GM21360 (cell line): Measurements from ENCODE around the gene TOLLIP.
"Not testable (repeated sequence)": the region's sequence is repeated elsewhere in the genome, so short reads cannot be mapped to it uniquely, and the experiment has no call there.

ENCODE experiments used
- ATAC-seq: cut with Tn5 transposase; IDR thresholded peaks from one replicate; pipeline ENCODE4 v1.9.1; 2021; ENCODE audit warnings: mild to moderate bottlenecking, moderate library complexity; ENCODE audit not compliant: unreplicated experiment

TOLLIP gene

DNA sequence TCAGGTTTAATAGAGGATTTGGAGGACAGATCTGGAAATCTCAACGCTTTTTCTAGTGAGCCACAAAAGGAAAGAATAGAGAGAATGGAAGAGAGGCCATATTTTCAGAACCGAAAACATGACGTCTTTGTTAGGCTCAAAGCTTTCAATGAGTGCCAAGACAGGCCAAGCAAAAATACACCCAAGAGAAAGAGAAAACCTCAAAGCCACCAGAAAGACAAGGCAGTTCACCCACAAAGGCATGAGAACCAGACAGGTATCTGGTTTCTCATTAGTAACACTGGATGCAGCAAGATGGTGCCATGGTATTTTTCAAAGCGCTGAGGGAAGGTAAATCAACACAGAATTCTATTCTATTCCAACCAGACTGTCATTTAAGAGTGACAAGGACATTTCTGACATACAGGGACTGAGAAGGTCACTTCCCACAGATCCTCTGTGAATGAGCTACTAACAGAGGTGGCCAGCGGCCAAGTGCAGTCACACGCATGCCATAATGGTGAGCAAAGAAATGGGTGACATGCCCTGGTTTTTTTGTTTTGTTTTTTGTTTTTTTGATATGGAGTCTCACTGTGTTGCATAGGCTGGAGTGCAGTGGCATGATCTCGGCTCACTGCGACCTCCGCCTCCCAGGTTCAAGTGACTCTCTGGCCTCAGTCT lies 41.9 kb downstream of the TOLLIP start:
- no peak for ATAC-seq

- not testable (repeated sequence) for ATAC-seq
Measured at GRCh38 chr11:1266976-1267375, 42.5 kb downstream of the TOLLIP start.

DNA sequence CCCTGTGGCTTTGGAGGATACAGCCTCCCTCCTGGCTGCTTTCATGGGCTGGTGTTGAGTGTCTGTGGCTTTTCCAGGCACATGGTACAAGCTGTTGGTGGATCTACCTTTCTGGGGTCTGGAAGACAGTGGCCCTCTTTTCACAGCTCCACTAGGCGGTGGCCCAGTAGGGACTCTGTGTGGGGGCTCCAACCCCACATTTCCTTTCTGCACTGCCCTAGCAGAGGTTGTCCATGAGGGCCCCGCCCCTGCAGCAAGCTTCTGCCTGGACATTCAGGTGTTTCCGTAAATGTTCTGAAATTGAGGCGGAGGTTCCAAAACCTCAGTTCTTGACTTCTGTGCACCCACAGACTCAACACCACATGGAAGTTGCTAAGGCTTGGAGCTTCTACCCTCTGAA lies 44.0 kb downstream of the TOLLIP start:
- ATAC-seq, result not testable (repeated sequence)

DNA sequence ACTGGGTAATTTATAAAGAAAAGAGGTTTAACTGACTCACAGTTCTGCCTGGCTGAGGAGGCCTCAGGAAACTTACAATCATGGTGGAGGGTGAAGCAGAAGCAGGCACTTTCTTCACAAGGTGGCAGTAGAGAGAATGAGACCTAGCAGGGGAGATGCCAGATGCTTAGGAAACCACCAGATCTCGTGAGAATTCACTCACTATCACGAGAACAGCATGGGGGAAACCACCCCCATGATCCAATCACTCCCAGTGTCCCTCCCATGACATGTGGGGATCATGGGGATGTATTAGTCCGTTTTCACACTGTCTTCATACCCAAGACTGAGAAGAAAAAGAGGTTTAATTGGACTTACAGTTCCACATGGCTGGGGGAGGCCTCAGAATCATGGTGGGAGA lies 45.0 kb downstream of the TOLLIP start:
- ATAC-seq, result not testable (repeated sequence)

DNA sequence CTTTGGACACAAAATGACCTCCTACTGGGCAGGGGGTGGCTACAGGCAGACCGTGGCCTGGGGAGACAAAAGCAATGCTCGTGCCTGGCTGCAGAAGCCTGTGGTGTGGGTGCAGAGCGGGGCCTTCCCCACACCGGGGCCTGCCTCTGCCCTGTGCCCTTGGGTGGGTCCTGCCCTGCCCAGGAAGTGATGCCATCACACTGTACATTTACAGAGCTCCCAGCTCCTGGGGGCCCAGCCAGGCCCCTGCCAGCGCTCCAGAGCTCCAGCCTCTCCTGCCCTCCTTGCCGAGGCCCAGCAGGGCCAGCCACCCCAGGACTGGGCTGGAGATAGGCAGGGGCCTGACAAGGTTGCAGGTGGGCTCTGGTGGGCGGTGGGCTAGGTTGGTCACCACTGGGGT lies 46.4 kb downstream of the TOLLIP start:
- ATAC-seq, result no peak

DNA sequence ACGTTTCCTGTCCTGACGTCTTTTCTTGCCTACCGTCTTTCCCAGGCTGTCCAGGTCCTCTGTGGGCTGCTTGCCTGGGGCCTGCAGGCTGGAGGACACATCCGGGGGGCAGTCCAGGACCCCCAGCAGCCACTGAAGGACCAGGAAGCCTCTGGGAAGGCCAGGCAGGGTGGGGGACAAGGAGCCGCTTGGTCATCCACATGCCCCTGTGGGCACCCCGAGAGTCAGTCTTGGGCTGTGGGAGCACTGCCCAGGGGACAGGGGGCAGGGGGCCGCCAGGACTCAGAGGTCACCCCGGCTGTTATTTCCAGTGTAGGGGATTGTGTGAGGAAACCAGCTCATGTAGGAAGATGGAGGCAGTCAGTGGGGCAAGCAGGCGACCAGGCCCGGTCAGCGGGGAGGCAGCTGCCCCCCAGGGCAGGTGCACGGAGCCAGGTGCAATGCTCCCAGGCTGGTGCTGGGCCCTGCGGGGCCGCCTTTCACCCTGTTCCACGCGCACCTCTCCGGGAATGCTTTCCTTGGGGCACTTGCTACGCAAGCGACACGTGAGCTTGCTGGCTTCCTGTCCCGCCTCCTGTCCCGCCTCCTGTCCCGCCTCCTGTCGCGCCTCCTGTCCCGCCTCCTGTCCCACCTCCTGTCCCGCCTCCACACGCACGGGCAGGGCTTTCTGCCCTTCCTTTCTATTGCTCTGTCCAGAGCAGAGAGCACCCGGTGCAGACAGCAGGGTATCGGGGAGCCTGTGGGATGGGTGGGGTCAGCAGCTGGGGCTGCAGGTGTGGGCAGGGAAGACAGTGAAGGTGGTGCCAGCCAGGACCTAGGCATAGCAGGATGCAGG lies 47.0 kb downstream of the TOLLIP start:
- ATAC-seq, result peak; percentile 77

- ATAC-seq, result no peak
Measured at GRCh38 chr11:1261241-1262071, 48.0 kb downstream of the TOLLIP start.

- no peak for ATAC-seq
Measured at GRCh38 chr11:1260620-1261019, 48.8 kb downstream of the TOLLIP start.

DNA sequence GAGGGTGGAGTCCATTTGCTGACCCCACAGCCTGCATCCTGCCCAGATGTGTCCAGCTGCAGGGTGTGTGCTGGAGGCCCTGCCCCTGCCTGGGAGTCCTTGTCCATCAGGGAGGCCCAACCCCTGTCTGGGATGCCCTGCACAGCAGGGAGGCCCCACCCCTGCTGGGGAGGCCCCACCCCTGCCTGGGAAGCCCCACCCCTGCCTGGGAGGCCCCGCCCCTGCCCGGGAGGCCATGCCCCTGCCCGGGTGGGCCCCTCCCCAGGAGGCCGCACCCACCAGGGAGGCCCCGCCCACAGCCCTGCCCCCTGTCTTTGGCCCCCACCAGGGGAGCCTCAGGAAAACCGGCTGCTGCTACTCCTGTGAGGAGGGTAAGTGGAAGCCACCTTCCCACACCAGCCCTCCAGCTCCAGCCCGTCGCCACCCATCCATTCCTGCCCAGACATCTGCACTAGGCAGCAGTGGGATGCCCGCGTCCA lies 49.4 kb downstream of the TOLLIP start:
- ATAC-seq, result no peak

DNA sequence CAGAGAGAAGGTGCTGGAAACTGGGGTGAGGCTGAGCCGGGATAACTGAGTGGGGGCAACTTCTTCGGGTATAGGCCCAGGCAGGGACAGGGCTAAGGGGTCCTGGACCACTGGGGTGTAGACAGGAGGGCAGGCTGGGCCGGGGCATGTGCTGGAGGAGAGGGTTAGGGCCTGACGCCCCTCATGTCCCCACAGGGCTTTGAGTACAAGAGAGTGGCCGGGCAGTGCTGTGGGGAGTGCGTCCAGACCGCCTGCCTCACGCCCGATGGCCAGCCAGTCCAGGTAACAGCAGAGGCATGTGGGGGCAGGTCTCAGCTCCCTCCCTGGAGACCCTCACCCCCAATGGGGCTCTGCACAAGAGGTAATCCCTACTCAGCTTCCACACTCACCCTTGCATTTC lies 49.9 kb downstream of the TOLLIP start:
- ATAC-seq, result no peak

- no peak for ATAC-seq
Measured at GRCh38 chr11:1259076-1259461, 50.4 kb downstream of the TOLLIP start.

DNA sequence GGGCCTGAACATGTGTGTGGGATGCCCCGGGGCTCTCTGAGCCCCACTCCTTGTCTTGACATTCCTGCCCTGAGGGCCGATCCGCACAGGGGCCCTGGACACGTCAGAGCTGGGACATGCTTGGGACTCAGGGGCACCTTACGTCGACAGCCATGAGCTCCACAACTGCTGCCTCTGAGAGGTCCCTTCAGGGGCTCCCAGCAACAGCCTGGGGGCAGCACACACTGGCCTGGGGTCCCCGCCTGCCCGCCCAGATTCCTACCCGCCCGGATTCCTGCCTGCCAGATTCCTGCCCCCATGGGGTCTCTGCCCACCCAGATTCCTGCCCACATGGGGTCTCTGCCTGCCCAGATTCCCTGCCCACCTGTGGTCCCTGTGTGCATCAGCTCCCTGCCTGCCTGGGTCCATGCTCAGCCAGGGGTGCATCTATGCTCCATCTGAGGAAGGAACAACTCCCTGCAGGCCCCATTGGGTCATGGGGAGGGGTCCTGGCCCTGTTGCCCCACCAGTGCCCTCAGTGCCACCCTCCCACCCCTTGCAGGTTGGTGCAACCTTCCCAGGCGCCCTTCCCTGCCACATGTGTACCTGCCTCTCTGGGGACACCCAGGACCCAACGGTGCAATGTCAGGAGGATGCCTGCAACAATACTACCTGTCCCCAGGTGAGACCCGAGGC lies 50.9 kb downstream of the TOLLIP start:
- no peak for ATAC-seq

GRCh38 chr11:1257916-1258315 lies 51.5 kb downstream of the TOLLIP start:
- no peak for ATAC-seq

- no peak for ATAC-seq
Measured at GRCh38 chr11:1257366-1257765, 52.1 kb downstream of the TOLLIP start.

DNA sequence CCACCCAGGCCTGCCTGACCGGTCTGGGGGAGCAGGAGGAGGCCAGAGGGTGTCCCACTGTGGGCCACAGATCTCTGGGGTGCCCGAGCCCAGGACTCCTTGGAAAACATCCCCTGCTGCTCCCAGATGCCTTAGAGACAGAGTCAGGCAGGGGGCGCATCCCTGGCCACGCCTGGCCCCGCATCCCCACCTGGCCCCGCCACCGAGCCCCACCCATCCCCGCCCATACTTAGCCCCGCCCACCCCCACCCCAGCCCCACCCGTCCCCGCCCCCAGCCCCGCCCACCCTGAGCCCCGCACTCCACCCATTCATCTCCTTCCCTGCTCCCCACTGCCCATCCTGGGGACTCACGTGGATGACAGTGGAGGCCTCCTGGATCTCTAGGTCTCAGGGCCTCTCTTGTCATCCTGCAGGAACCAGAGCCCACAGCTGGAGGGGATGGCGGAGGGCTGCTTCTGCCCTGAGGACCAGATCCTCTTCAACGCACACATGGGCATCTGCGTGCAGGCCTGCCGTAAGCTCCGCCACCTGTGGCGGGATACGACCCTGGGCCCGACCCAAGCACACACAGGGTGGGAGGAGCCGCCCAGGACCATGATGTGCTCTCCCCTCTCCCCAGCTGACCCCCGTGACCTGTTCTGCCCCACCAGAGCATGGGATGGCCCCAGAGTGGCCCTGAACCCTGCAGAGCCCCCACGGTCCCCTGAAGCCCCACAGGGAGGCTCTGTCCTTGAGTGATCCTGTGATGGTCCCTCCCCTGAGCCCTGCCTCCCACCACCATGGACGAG lies 53.0 kb downstream of the TOLLIP start:
- no peak for ATAC-seq

DNA sequence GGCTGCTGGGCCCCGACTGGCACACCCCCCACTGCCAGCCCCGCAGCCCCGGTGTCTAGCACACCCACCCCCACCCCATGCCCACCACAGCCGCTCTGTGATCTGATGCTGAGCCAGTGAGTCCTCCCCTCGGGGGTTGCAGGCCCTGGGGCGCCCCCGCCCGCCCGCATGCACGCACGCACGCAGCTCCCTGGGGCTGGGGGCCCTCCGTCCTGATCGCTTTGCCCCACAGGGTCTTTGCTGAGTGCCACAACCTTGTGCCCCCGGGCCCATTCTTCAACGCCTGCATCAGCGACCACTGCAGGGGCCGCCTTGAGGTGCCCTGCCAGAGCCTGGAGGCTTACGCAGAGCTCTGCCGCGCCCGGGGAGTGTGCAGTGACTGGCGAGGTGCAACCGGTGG lies 54.3 kb downstream of the TOLLIP start:
- ATAC-seq, result no peak

GRCh38 chr11:1254733-1255132 lies 54.7 kb downstream of the TOLLIP start:
- no peak for ATAC-seq

DNA sequence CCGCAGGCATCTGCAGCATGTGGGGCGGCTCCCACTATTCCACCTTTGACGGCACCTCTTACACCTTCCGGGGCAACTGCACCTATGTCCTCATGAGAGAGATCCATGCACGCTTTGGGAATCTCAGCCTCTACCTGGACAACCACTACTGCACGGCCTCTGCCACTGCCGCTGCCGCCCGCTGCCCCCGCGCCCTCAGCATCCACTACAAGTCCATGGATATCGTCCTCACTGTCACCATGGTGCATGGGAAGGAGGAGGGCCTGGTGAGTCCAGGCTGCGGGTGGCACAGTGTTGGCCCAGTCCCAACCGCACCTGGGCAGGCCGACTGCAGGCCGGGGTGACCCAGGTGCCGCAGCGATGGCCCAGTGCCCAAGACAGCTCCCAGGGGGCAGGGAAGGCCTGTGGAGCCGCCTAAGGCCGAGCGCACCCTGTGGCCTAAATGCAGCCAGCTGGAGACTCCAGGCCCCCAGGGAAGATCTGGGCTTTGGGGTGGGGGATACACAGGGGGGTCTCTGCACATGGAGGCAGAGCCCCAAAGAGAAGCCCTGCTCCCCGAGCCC lies 55.3 kb downstream of the TOLLIP start:
- ATAC-seq, result no peak

DNA sequence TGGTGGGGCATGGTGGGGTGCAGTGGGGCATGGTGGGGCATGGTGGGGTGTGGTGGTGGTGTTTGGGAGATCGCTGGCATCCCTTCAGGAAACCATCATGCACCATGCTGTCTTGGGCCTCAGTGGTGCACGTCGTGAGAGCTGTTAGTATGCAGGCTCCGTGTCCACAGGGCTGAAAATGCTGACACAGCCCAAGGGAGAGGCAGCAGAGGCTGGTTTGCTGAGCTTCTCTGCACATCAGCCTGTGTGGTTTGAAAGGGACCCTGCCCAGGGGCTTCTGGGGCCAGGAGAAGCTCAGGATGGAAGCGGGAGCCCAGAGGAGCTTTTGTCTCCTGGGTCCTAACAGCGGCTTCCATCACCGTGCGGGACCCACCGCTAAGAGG lies 56.3 kb downstream of the TOLLIP start:
- no peak for ATAC-seq
